Measurements from ENCODE around the gene GRIP1. TPM values are rescaled to one million over a fixed set of nuclear protein-coding genes. Genes with fewer than 3 reads are reported as not detected.

GRIP1 gene
- total and polyA plus RNA-seq, 10 of the 15 experiments (the other 5 are each of a cell fraction or from before 2014, with no cell fraction given): 0.05 to 0.85 (median 0.50) TPM; not detected in 7

DNA sequence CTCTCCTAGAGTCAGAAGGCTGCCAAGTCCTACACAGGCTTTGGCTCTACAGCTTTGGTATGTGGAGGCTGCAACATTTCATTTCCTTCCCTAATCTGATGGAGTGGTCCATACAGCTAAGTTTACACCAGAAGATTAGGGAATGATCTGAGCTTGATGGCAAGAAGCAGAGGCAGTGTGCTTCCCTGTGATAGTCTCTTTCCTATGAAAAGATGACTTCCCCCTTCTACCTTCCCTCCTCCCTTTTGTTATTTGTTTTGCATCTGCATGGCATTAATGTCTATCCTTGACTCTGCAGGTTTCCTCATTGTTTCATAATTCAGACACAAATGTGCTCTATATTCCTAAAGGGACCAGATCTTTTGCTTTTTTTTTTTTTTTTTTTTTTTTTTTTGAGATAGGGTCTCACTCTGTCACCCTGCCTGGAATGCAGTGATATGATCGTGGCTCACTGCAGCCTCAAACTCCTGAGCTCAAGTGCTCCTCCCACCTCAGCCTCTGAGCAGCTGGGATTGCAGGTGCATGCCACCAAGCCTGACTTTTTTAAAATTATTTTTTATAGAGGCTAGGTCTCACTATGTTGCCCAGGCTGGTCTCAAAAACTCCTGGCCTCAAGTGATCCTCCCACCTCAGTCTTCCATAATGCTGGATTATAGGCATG lies 76.3 kb downstream of the GRIP1 start:
- POLR2A ChIA-PET: no interaction called here
- no peak for FAIRE-seq
- CTCF ChIA-PET: no interaction called here
- Histone ChIP-seq H3K36me3 (ENCODE audit: control insufficient read depth in 2 of 2, insufficient read depth in 2 of 2, low read length in 1 of 2) (no peaks in the 10 kb centered on the region; a peak in 1 of 4 replicates), H3K9ac (ENCODE audit: control insufficient read depth, insufficient read depth, low read length) (no peak overlapping the region), H3K4me2 (ENCODE audit: control insufficient read depth, insufficient read depth) (no peak overlapping the region), H3K27me3 (replicated peaks in 1 of 2; ENCODE audit: control insufficient read depth in 2 of 2, insufficient read depth in 2 of 2, low read length in 1 of 2) (no peaks in the 10 kb centered on the region; a peak in 2 of 4 replicates), H3K79me2 (ENCODE audit: control insufficient read depth, insufficient read depth, low read length) (no peaks in the 10 kb centered on the region), H3K27ac (ENCODE audit: control insufficient read depth, insufficient read depth) (no peak overlapping the region), H2AFZ (ENCODE audit: control insufficient read depth, low read depth, low read length) (no peak overlapping the region), H3K9me3 (replicated peaks; ENCODE audit: control insufficient read depth, insufficient read depth, low read length) (no peaks in the 10 kb centered on the region; the same call in 2 of the 3 replicates), H3K4me3 (no peak overlapping the region), H3K4me1 (ENCODE audit: control insufficient read depth, insufficient read depth, low read length) (no peaks in the 10 kb centered on the region), H4K20me1 (ENCODE audit: control insufficient read depth, insufficient read depth) (no peaks in the 10 kb centered on the region)
- BruUV-seq (replicated peaks): no TSS peak
- RAD21 ChIA-PET (ENCODE audit: unreplicated experiment): no interaction called here
- intact Hi-C loops (cut with micrococcal nuclease; ENCODE audit: unreplicated experiment): no loop called here
- no peak for DNase-seq (ENCODE audit: low read depth, low spot score)
- WGBS (ENCODE audit: insufficient coverage, insufficient replicate concordance, low lambda C conversion rate, missing lambda C conversion rate): 0% methylated on average over 1 of the region's 1 CpG
- SMC1A ChIA-PET (ENCODE audit: uncharacterized antibody, unreplicated experiment): no interaction called here
- in situ Hi-C loops (cut with MboI): no loop called here
- no peak for ATAC-seq
- TF ChIP-seq RB1 (IDR thresholded peaks at IDR 0.05; ENCODE audit: borderline replicate concordance): no peak
- TF ChIP-seq, protein P1, sequence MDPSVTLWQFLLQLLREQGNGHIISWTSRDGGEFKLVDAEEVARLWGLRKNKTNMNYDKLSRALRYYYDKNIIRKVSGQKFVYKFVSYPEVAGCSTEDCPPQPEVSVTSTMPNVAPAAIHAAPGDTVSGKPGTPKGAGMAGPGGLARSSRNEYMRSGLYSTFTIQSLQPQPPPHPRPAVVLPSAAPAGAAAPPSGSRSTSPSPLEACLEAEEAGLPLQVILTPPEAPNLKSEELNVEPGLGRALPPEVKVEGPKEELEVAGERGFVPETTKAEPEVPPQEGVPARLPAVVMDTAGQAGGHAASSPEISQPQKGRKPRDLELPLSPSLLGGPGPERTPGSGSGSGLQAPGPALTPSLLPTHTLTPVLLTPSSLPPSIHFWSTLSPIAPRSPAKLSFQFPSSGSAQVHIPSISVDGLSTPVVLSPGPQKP (IDR thresholded peaks at IDR 0.05; ENCODE audit: low read depth, low read length): no peak
- TF ChIP-seq, protein P2, sequence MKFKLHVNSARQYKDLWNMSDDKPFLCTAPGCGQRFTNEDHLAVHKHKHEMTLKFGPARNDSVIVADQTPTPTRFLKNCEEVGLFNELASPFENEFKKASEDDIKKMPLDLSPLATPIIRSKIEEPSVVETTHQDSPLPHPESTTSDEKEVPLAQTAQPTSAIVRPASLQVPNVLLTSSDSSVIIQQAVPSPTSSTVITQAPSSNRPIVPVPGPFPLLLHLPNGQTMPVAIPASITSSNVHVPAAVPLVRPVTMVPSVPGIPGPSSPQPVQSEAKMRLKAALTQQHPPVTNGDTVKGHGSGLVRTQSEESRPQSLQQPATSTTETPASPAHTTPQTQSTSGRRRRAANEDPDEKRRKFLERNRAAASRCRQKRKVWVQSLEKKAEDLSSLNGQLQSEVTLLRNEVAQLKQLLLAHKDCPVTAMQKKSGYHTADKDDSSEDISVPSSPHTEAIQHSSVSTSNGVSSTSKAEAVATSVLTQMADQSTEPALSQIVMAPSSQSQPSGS (IDR thresholded peaks at IDR 0.05; ENCODE audit: low read length): no peak
- no peak for TF ChIP-seq PAX8 (IDR thresholded peaks at IDR 0.05)
- no peak for TF ChIP-seq MTA3 (IDR thresholded peaks at IDR 0.05; ENCODE audit: borderline replicate concordance, low read length)
- TF ChIP-seq TCF12 (IDR thresholded peaks at IDR 0.05; ENCODE audit: low read depth, low read length): no peak
- TF ChIP-seq RFX5 (IDR thresholded peaks at IDR 0.05; ENCODE audit: low read depth, low read length): no peak
- TF ChIP-seq ZSCAN29 (IDR thresholded peaks at IDR 0.05): no peak
- TF ChIP-seq FOXM1 (IDR thresholded peaks at IDR 0.05; ENCODE audit: low read depth, low read length): no peak
- TF ChIP-seq ZBED1 (IDR thresholded peaks at IDR 0.05; ENCODE audit: borderline replicate concordance): no peak
- no peak for TF ChIP-seq NFXL1 (IDR thresholded peaks at IDR 0.05; ENCODE audit: borderline replicate concordance)
- TF ChIP-seq, protein P3, sequence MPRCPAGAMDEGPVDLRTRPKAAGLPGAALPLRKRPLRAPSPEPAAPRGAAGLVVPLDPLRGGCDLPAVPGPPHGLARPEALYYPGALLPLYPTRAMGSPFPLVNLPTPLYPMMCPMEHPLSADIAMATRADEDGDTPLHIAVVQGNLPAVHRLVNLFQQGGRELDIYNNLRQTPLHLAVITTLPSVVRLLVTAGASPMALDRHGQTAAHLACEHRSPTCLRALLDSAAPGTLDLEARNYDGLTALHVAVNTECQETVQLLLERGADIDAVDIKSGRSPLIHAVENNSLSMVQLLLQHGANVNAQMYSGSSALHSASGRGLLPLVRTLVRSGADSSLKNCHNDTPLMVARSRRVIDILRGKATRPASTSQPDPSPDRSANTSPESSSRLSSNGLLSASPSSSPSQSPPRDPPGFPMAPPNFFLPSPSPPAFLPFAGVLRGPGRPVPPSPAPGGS (IDR thresholded peaks at IDR 0.05; ENCODE audit: borderline replicate concordance, insufficient read depth, low read depth, low read length, poor library complexity, severe bottlenecking): no peak

Measured in GM12878 (cell line).